C4-2B (cell line): ENCODE results near the gene ATAD1.

Experiments used
- H3K27ac ChIP-seq: fragments of 450-650 bp; 2 replicates; pipeline ENCODE4 v1.5.1; 2017
- ZFX ChIP-seq: fragments of 450-650 bp; IDR thresholded peaks from 2 replicates; pipeline ENCODE4 v1.6.1; 2017
- TF ChIP-seq, protein P1 (sequence below): fragments of 450-650 bp; conservative IDR thresholded peaks from 2 replicates; pipeline ENCODE4 v1.5.1; 2017; ENCODE audit warnings: mild to moderate bottlenecking

The ATAD1 gene

DNA sequence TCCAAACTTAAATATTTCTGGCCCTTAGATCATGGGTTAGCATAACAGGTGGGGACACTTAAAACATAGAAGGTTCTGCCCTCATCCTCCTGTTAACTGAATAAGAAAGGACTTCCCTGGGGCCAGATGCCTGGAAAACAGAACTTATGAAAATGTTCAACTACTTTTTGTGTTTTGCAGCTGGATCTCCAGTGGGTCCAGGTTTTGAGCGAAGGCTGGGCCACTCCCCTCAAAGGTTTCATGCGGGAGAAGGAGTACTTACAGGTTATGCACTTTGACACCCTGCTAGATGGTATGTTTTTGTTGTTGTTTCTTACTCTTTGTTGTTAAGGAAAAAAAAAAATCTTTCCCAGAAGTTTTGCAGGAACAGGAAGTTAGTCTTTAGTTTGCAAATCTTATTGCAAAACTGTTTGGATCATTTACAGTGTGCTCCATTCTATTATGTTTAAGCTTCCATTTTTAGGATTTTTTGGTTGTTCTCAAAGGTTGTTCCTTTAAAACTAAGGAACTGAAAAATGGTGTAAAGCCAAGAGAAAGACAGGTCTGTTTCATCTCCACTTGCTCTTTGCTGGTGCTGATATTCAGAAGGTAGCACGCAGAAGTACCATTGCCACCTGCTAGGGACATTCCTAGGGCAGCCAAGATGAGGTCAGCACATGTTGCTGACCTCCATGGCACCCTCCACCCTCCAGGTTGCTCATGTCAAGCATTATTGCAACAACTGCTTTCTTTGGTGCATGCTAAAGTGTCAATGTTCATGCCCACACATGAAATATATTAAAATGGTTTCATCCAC, 102.3 kb downstream of the ATAD1 start:
- TF ChIP-seq ZFX: no peak
- TF ChIP-seq, protein P1, sequence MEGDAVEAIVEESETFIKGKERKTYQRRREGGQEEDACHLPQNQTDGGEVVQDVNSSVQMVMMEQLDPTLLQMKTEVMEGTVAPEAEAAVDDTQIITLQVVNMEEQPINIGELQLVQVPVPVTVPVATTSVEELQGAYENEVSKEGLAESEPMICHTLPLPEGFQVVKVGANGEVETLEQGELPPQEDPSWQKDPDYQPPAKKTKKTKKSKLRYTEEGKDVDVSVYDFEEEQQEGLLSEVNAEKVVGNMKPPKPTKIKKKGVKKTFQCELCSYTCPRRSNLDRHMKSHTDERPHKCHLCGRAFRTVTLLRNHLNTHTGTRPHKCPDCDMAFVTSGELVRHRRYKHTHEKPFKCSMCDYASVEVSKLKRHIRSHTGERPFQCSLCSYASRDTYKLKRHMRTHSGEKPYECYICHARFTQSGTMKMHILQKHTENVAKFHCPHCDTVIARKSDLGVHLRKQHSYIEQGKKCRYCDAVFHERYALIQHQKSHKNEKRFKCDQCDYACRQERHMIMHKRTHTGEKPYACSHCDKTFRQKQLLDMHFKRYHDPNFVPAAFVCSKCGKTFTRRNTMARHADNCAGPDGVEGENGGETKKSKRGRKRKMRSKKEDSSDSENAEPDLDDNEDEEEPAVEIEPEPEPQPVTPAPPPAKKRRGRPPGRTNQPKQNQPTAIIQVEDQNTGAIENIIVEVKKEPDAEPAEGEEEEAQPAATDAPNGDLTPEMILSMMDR: no peak
- no peak overlapping the region for H3K27ac ChIP-seq

DNA sequence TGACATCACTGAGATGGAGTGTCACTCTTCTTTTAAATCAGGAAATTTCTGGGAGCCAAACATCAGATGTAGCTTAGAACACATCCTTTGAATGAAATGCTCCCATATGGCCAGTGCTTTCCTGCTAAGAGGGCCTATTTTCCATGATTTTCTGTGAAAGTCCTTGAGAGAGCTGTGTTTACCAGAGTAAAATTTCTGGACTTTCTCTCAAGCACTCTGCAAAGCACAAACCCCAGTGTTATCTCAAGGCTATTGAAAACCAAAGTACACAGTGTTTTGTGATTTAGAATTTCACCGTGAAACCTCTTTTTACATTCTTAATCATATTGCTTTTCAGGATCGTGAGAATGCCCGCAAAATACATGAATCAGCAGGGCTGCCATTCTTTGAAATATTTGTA, 104.3 kb downstream of the ATAD1 start:
- TF ChIP-seq ZFX: no peak
- TF ChIP-seq, protein P1: no peak
- no peak overlapping the region for H3K27ac ChIP-seq

DNA sequence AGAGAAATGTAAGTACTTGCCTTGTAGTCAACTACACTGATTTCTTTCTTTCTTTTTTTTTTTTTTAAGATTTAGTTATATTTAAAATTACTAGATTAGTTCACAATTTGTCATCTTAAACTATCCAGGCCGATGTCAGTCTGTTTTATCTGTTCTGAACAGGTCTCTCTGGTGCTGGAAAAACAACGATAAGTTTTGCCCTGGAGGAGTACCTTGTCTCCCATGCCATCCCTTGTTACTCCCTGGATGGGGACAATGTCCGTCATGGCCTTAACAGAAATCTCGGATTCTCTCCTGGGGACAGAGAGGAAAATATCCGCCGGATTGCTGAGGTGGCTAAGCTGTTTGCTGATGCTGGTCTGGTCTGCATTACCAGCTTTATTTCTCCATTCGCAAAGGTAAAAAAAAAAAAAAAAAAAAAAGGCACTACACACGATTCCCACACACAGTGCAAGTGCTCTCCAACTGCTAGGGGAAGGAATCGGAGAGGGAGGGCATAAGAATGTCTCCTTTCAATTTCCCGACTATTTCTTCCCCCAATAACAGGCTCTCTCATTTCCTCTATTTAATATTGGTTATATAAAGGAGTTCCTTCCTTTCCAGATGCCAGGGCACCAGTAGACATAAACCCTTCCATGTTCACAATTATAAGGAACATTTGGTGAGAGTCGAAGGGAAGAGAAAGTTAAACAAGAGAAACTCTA, 105.0 kb downstream of the ATAD1 start:
- H3K27ac ChIP-seq: no peak overlapping the region
- TF ChIP-seq, protein P1: no peak
- no peak for TF ChIP-seq ZFX

DNA sequence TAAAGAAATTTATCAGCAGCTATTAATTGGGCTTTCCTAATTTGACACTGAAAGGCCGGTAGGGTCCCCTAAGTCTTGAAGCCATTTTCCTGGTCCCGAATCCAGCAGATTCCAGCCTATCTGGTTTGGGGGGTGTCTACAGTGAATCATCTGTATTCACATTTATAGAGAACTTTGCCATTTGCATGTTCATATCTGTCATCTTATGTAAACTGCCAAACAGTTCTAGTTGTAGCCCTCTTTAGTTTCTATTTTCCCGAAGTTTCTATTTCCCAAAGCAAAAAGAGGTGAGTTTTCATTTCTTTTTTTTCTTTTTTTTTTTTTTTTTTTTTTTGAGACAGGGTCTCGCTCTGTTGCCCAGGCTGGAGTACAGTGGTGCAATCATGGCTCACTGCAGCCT, 110.8 kb downstream of the ATAD1 start:
- H3K27ac ChIP-seq: no peak overlapping the region

DNA sequence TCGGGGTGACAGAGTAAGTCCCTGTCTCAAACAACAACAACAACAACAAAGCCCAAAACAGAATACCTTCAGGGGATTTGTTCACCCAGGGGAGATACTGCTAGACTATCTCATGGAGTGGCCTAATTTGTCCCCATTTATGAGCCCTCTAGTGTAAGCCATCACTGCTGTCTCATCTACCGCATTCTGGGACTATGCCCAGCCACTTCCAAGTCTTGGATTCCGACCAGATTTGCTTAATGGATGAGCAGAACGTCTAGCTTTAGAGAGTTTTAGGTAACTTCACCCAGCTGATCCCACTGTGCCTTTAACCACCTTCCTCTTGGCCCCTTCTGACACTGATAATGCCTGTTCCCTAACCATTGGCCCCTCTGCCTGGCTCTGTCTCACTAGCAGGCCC, 111.3 kb downstream of the ATAD1 start:
- H3K27ac ChIP-seq: no peak overlapping the region
- TF ChIP-seq, protein P1: no peak
- TF ChIP-seq ZFX: no peak

More for the DNA sequence above, 110.8 kb downstream of the ATAD1 start:
- TF ChIP-seq, protein P1: no peak
- no peak for TF ChIP-seq ZFX

DNA sequence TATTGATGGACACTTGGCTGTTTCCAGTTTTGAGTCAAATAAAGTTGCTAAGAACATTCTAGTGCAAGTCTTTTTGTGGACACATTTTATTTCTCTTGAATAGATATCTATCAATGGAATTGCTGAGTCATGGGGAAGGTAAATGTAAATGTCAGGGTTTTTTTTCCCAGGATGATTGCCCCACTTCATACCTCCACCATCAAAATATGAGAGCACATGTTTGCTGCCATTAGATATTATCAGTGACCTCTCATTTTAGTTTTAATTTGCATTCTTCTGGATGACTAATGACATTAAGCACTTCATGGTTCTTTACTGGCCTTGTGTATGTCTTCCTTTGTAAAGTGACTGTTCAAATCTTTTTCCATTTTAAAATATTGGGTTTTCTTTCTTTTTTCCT, 112.7 kb downstream of the ATAD1 start:
- H3K27ac ChIP-seq: no peak overlapping the region
- TF ChIP-seq ZFX: no peak
- TF ChIP-seq, protein P1: no peak

DNA sequence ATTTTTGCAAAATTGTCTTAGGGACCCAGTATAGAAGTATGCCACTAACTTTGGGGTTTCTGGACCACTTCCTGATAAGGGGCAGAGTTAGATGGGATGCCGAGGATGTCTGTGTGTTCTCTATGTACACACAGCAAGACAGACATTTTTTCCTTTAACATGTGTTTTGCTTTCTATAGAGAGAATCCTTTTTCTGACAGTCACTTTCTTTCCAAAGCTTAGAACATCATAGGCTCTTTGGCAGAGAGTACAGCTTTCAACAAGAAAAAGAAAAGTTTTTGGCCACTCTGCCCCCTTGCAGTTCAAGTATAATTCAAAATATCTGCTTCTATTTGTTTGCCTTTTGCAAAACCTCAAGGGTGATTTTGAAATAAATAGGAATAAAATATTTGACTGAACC, 114.3 kb downstream of the ATAD1 start:
- no peak for TF ChIP-seq ZFX
- TF ChIP-seq, protein P1: no peak

More for the DNA sequence above, 114.3 kb downstream of the ATAD1 start:
- H3K27ac ChIP-seq: no peak overlapping the region
